H9 (cell line): ENCODE measurements around the gene TADA1. TPM values are rescaled to one million over a fixed set of nuclear protein-coding genes. Genes with fewer than 3 reads are reported as not detected.
A peak's percentile ranks its signal among the peaks of the same experiment; 100 is the strongest.

Experiments used
- DNase-seq: peaks from one replicate; pipeline ENCODE4 v3.0.0-alpha.2; 2017
- H2AFZ ChIP-seq: one replicate; pipeline ENCODE4 v1.6.1; 2013; ENCODE audit warnings: mild to moderate bottlenecking, low read length, control low read depth, moderate library complexity
- H2AK5ac ChIP-seq: 2 replicates; pipeline ENCODE4 v1.6.1; 2013; ENCODE audit warnings: low read length, control low read depth, mixed read lengths; ENCODE audit not compliant: insufficient read length
- H2BK120ac ChIP-seq: one replicate; pipeline ENCODE4 v1.6.1; 2013; ENCODE audit warnings: low read depth, mild to moderate bottlenecking, low read length, control low read depth, inconsistent platforms; ENCODE audit not compliant: poor library complexity, severe bottlenecking
- H2BK12ac ChIP-seq: 2 replicates; pipeline ENCODE4 v1.6.1; 2013; ENCODE audit warnings: low read length, control low read depth, mixed read lengths, low read depth; ENCODE audit not compliant: insufficient read length
- H2BK15ac ChIP-seq: 2 replicates; pipeline ENCODE4 v1.6.1; 2013; ENCODE audit warnings: low read depth, low read length, control low read depth
- H2BK20ac ChIP-seq: one replicate; pipeline ENCODE4 v1.6.1; 2013; ENCODE audit warnings: low read depth, mild to moderate bottlenecking, low read length, control low read depth, inconsistent platforms; ENCODE audit not compliant: poor library complexity, severe bottlenecking
- H2BK5ac ChIP-seq: 2 replicates; pipeline ENCODE4 v1.6.1; 2013; ENCODE audit warnings: low read length, control low read depth, mixed read lengths; ENCODE audit not compliant: insufficient read length
- H3K14ac ChIP-seq: 2 replicates; pipeline ENCODE4 v1.6.1; 2013; ENCODE audit warnings: low read length, control low read depth; ENCODE audit not compliant: insufficient read depth
- H3K18ac ChIP-seq: 2 replicates; pipeline ENCODE4 v1.6.1; 2013; ENCODE audit warnings: low read depth, mild to moderate bottlenecking, mixed read lengths, low read length, control low read depth; ENCODE audit not compliant: insufficient read length
- H3K23ac ChIP-seq: 2 replicates; pipeline ENCODE4 v1.6.1; 2013; ENCODE audit warnings: low read length, control low read depth, mixed read lengths, low read depth; ENCODE audit not compliant: insufficient read length
- H3K23me2 ChIP-seq: 2 replicates; pipeline ENCODE4 v1.6.1; 2013; ENCODE audit warnings: low read depth, mild to moderate bottlenecking, mixed read lengths, low read length, control low read depth; ENCODE audit not compliant: insufficient read length, poor library complexity, severe bottlenecking
- H3K27ac ChIP-seq: 2 replicates; pipeline ENCODE4 v1.5.1; 2013; ENCODE audit warnings: low read length, control low read depth, mixed read lengths, low read depth; ENCODE audit not compliant: insufficient read length
- H3K27me3 ChIP-seq: 2 replicates; pipeline ENCODE4 v1.6.1; 2013; ENCODE audit warnings: low read length, control low read depth, inconsistent platforms; ENCODE audit not compliant: insufficient read depth
- H3K4ac ChIP-seq: 2 replicates; pipeline ENCODE4 v1.6.1; 2013; ENCODE audit warnings: low read depth, mild to moderate bottlenecking, control low read depth, inconsistent platforms, low read length, moderate library complexity
- H3K4me1 ChIP-seq: 2 replicates; pipeline ENCODE4 v1.6.1; 2013; ENCODE audit warnings: low read length, control low read depth, inconsistent platforms; ENCODE audit not compliant: insufficient read depth
- H3K4me2 ChIP-seq: 2 replicates; pipeline ENCODE4 v1.6.1; 2013; ENCODE audit warnings: low read length, control low read depth, mixed read lengths; ENCODE audit not compliant: insufficient read length, insufficient read depth
- H3K56ac ChIP-seq: 2 replicates; pipeline ENCODE4 v1.6.1; 2013; ENCODE audit warnings: low read depth, mild to moderate bottlenecking, mixed read lengths, low read length, control low read depth; ENCODE audit not compliant: insufficient read length
- H3K79me1 ChIP-seq: 2 replicates; pipeline ENCODE4 v1.6.1; 2013; ENCODE audit warnings: low read depth, mild to moderate bottlenecking, moderate library complexity, low read length, control low read depth, inconsistent platforms; ENCODE audit not compliant: insufficient read depth, poor library complexity, severe bottlenecking
- H3K79me2 ChIP-seq: 2 replicates; pipeline ENCODE4 v1.6.1; 2013; ENCODE audit warnings: low read length, control low read depth, inconsistent platforms; ENCODE audit not compliant: insufficient read depth
- H3K9ac ChIP-seq: 2 replicates; pipeline ENCODE4 v1.6.1; 2013; ENCODE audit warnings: low read length, control low read depth, mixed read lengths; ENCODE audit not compliant: insufficient read length; ENCODE audit errors: extremely low read depth
- H3K9me3 ChIP-seq: one replicate; pipeline ENCODE4 v1.6.1; 2013; ENCODE audit warnings: low read depth, low read length, inconsistent platforms; ENCODE audit not compliant: control insufficient read depth
- H3T11ph ChIP-seq: one replicate; pipeline ENCODE4 v1.6.1; 2013; ENCODE audit warnings: mild to moderate bottlenecking, low read length, control low read depth, inconsistent platforms
- H4K20me1 ChIP-seq: one replicate; pipeline ENCODE4 v1.6.1; 2013; ENCODE audit not compliant: control insufficient read depth, insufficient read length, insufficient read depth
- H4K5ac ChIP-seq: 2 replicates; pipeline ENCODE4 v1.6.1; 2013; ENCODE audit warnings: low read depth, mild to moderate bottlenecking, mixed read lengths, low read length, control low read depth; ENCODE audit not compliant: insufficient read length
- H4K8ac ChIP-seq: replicated peaks from 2 replicates; pipeline ENCODE4 v1.6.1; 2013; ENCODE audit warnings: low read length, control low read depth, mixed read lengths, low read depth; ENCODE audit not compliant: insufficient read length
- H4K91ac ChIP-seq: 2 replicates; pipeline ENCODE4 v1.6.1; 2013; ENCODE audit warnings: low read depth, mild to moderate bottlenecking, moderate library complexity, mixed read lengths, low read length, control low read depth; ENCODE audit not compliant: insufficient read length
- H3K27ac Mint-ChIP-seq, 3 experiments: 2 replicates in 2 of 3; 3 replicates in 1 of 3; pipeline ENCODE4 v1.8.0; 2020 to 2021; ENCODE audit warnings: mixed read lengths in 3 of 3, mild to moderate bottlenecking in 1 of 3, moderate library complexity in 1 of 3
- H3K27me3 Mint-ChIP-seq: 2 replicates; pipeline ENCODE4 v1.8.0; 2021; ENCODE audit warnings: low read depth, mild to moderate bottlenecking, moderate library complexity, mixed read lengths
- H3K36me3 Mint-ChIP-seq, 3 experiments: 2 replicates in 2 of 3; 3 replicates in 1 of 3; pipeline ENCODE4 v1.8.0; 2020 to 2021; ENCODE audit warnings: low read depth in 3 of 3, mixed read lengths in 3 of 3; ENCODE audit not compliant: insufficient read depth in 1 of 3
- H3K4me1 Mint-ChIP-seq, 2 experiments: 2 replicates each; pipeline ENCODE4 v1.8.0; 2020; ENCODE audit warnings: mixed read lengths in 2 of 2
- H3K4me3 Mint-ChIP-seq, 2 experiments: 2 replicates in 1 of 2; 3 replicates in 1 of 2; pipeline ENCODE4 v1.8.0; 2020 to 2021; ENCODE audit warnings: mild to moderate bottlenecking in 2 of 2, mixed read lengths in 2 of 2, moderate library complexity in 1 of 2
- H3K9me3 Mint-ChIP-seq, 2 experiments: 2 replicates in 1 of 2; 3 replicates in 1 of 2; pipeline ENCODE4 v1.8.0; 2020; ENCODE audit warnings: mild to moderate bottlenecking in 2 of 2, mixed read lengths in 2 of 2, moderate library complexity in 1 of 2
- WGBS: extraction: QIAGEN DNeasy Blood & Tissue Kit; methylation state at CpG from one replicate; pipeline ENCODE4 v1.1.7; 2013; ENCODE audit warnings: missing lambda C conversion rate, low lambda C conversion rate, mixed read lengths; ENCODE audit not compliant: insufficient read length; ENCODE audit errors: extremely low coverage; 5-methylcytosine and 5-hydroxymethylcytosine counted together
- total RNA-seq: library from RNA; stranded (reverse); gene quantifications from 2 replicates; pipeline ENCODE4 v1.2.1, GENCODE V29; 2021
- TF ChIP-seq, protein P1 (sequence below): fragments of 200-600 bp; sonication (generic); conservative IDR thresholded peaks from 3 replicates; pipeline ENCODE4 v1.8.0; 2021; ENCODE audit warnings: antibody characterized with exemption, mild to moderate bottlenecking

TADA1 gene
- total RNA-seq, 1 experiment from 2014 or later = 20.7 TPM

GRCh38 chr1:166838766-166839599 lies 37.1 kb downstream of the TADA1 start, which contains the start of gene POGK:
TSS of gene POGK (plus strand) at chr1:166839475. CDS start at chr1:166840957, 1,482 bp downstream.
- H3K18ac ChIP-seq = peak within 1 kb of the TSS; percentile 97
- peak; percentile 91 for DNase-seq
- H2BK120ac ChIP-seq = no peak within 1 kb of the TSS
- H2AK5ac ChIP-seq = no peak within 1 kb of the TSS
- H2BK5ac ChIP-seq = peak within 1 kb of the TSS; percentile 81
- peak within 1 kb of the TSS; percentile 88 for H3K4me2 ChIP-seq
- peaks cover 0 to 4% of the 10 kb centered on the region in 2 experiments; a peak in 1 of 5 replicates for H3K9me3 Mint-ChIP-seq
- no peak within 1 kb of the TSS for H3K23ac ChIP-seq
- H3K27me3 ChIP-seq = no peaks in the 10 kb centered on the region
- 0 out of 2 replicates have a peak within 1 kb of the TSS, but pooled peaks have one; percentile 60 for H2BK15ac ChIP-seq
- H3K4me1 Mint-ChIP-seq = peaks cover 17 to 22% of the 10 kb centered on the region in 2 experiments
- H4K91ac ChIP-seq = no peak within 1 kb of the TSS
- peak within 1 kb of the TSS; percentile 4 for H3K27ac ChIP-seq
- peaks cover 4% of the 10 kb centered on the region for H3K23me2 ChIP-seq
- WGBS = no CpG with 5 or more reads among the region's 63 CpGs
- no peaks in the 10 kb centered on the region for H3K9me3 ChIP-seq
- no peak within 1 kb of the TSS for H2AFZ ChIP-seq
- peak within 1 kb of the TSS; percentile 90 to 92 for H3K4me3 Mint-ChIP-seq
- peak within 1 kb of the TSS; percentile 96 to 99 (median 98) for H3K27ac Mint-ChIP-seq
- no peak within 1 kb of the TSS for H2BK12ac ChIP-seq
- peak within 1 kb of the TSS; percentile 82 for H3K9ac ChIP-seq
- H3K36me3 Mint-ChIP-seq = peaks cover 29 to 38% (median 37%) of the 10 kb centered on the region in 3 experiments
- no peak within 1 kb of the TSS for H3K56ac ChIP-seq
- TF ChIP-seq, protein P1, sequence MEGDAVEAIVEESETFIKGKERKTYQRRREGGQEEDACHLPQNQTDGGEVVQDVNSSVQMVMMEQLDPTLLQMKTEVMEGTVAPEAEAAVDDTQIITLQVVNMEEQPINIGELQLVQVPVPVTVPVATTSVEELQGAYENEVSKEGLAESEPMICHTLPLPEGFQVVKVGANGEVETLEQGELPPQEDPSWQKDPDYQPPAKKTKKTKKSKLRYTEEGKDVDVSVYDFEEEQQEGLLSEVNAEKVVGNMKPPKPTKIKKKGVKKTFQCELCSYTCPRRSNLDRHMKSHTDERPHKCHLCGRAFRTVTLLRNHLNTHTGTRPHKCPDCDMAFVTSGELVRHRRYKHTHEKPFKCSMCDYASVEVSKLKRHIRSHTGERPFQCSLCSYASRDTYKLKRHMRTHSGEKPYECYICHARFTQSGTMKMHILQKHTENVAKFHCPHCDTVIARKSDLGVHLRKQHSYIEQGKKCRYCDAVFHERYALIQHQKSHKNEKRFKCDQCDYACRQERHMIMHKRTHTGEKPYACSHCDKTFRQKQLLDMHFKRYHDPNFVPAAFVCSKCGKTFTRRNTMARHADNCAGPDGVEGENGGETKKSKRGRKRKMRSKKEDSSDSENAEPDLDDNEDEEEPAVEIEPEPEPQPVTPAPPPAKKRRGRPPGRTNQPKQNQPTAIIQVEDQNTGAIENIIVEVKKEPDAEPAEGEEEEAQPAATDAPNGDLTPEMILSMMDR = no peak
- no peaks in the 10 kb centered on the region for H4K20me1 ChIP-seq
- peak within 1 kb of the TSS; percentile 96 for H3K14ac ChIP-seq
- H4K8ac ChIP-seq = no peak within 1 kb of the TSS
- H4K5ac ChIP-seq = peak within 1 kb of the TSS; percentile 85
- peaks cover 4% of the 10 kb centered on the region for H3K27me3 Mint-ChIP-seq
- no peak within 1 kb of the TSS for H2BK20ac ChIP-seq
- peaks cover 5% of the 10 kb centered on the region; the same call in 1 of the 2 replicates for H3K79me2 ChIP-seq
- H3K79me1 ChIP-seq = no peaks in the 10 kb centered on the region
- no peak within 1 kb of the TSS for H3T11ph ChIP-seq
- no peak within 1 kb of the TSS for H3K4ac ChIP-seq
- H3K4me1 ChIP-seq = peaks cover 5% of the 10 kb centered on the region; the same call in 1 of the 2 replicates
